Ishikawa (cell line): Measurements from ENCODE around the gene TMEM108.

Experiments
- CEBPB ChIP-seq: IDR thresholded peaks from 2 replicates; pipeline ENCODE4 v1.6.1; 2012
- CREB1 ChIP-seq: IDR thresholded peaks from 2 replicates; pipeline ENCODE4 v1.6.1; 2012; ENCODE audit warnings: low read depth
- EGR1 ChIP-seq: IDR thresholded peaks from 2 replicates; pipeline ENCODE4 v1.6.1; 2012
- EP300 ChIP-seq: IDR thresholded peaks from 2 replicates; pipeline ENCODE4 v1.6.1; 2012; ENCODE audit warnings: borderline replicate concordance
- MAX ChIP-seq: IDR thresholded peaks from 2 replicates; pipeline ENCODE4 v1.6.1; 2012
- NFIC ChIP-seq: IDR thresholded peaks from 2 replicates; pipeline ENCODE4 v1.6.1; 2012
- RAD21 ChIP-seq: IDR thresholded peaks from 2 replicates; pipeline ENCODE4 v1.6.1; 2012; ENCODE audit warnings: low read depth
- REST ChIP-seq: IDR thresholded peaks from 2 replicates; pipeline ENCODE4 v1.6.1; 2012; ENCODE audit warnings: low read depth, mild to moderate bottlenecking
- TAF1 ChIP-seq: IDR thresholded peaks from 2 replicates; pipeline ENCODE4 v1.6.1; 2012; ENCODE audit warnings: low read depth, mild to moderate bottlenecking
- TCF12 ChIP-seq: IDR thresholded peaks from 2 replicates; pipeline ENCODE4 v1.6.1; 2012; ENCODE audit warnings: low read depth
- USF1 ChIP-seq: IDR thresholded peaks from 2 replicates; pipeline ENCODE4 v1.6.1; 2012
- YY1 ChIP-seq: IDR thresholded peaks from 2 replicates; pipeline ENCODE4 v1.6.1; 2012; ENCODE audit warnings: low read depth
- ZBTB7A ChIP-seq: IDR thresholded peaks from 2 replicates; pipeline ENCODE4 v1.6.1; 2012; ENCODE audit warnings: low read depth

GRCh38 chr3:133400006-133400515 lies 361.9 kb downstream of the TMEM108 start, which contains the start of gene BFSP2:
- TF ChIP-seq EGR1, result no peak
- no peak for TF ChIP-seq TAF1
- TF ChIP-seq CEBPB, result no peak
- no peak for TF ChIP-seq ZBTB7A
- TF ChIP-seq YY1, result no peak
- no peak for TF ChIP-seq MAX
- no peak for TF ChIP-seq TCF12
- no peak for TF ChIP-seq EP300
- no peak for TF ChIP-seq REST
- no peak for TF ChIP-seq RAD21
- TF ChIP-seq CREB1, result no peak
- no peak for TF ChIP-seq USF1
- no peak for TF ChIP-seq NFIC
